ENCODE results near the gene TREML4. TPM values are rescaled to one million over a fixed set of nuclear protein-coding genes. Genes with fewer than 3 reads are reported as not detected.

The TREML4 gene
- total RNA-seq (not detected), total RNA-seq (0 to 0.12 (median 0) reads per million in 29 experiments)
- total RNA-seq (2013): 0.04 TPM

- Mint-ChIP-seq H3K4me1 (peaks cover 0 to 6% (median 0%) of the 10 kb centered on the region in 3 donors), H3K27ac (no peak within 1 kb of the TSS), H3K4me3 (no peak within 1 kb of the TSS), H3K36me3 (no peaks in the 10 kb centered on the region), H3K27me3 (peaks cover 11 to 18% of the 10 kb centered on the region in 2 donors), H3K9me3 (no peaks in the 10 kb centered on the region)
- DNase-seq: no peak
- WGBS (ENCODE audit: insufficient coverage): no CpG with 5 or more reads among the region's 5 CpGs
- no peak within 1 kb of the TSS for H3K4me3 ChIP-seq (ENCODE audit: control insufficient read depth in 1 of 2, extremely low read depth in 1 of 2, low read length in 1 of 2)
- H3K27me3 ChIP-seq (replicated peaks in 1 of 2; ENCODE audit: control insufficient read depth in 2 of 2, extremely low read depth in 1 of 2, insufficient read depth in 2 of 2, low read length in 1 of 2): peaks cover 0 to 23% of the 10 kb centered on the region in 2 experiments
- ChIA-PET CTCF (no interaction called here), POLR2A (no interaction called here)
- no peaks in the 10 kb centered on the region for H3K9me3 ChIP-seq
- ATAC-seq (replicated peaks in 1 of 4): no peak
- no peak within 1 kb of the TSS for H3K27ac ChIP-seq (ENCODE audit: low read length)
- no peaks in the 10 kb centered on the region for H3K4me1 ChIP-seq (ENCODE audit: control insufficient read depth in 1 of 2, extremely low read depth in 1 of 2, insufficient read depth in 2 of 2, low read length in 2 of 2)
- H3K36me3 ChIP-seq (ENCODE audit: control insufficient read depth in 2 of 2, extremely low read depth in 1 of 2, insufficient read depth in 1 of 2, low read length in 1 of 2): no peaks in the 10 kb centered on the region
Measured at GRCh38 chr6:41228096-41228495, at the start of gene TREML4. Gene TREML4, plus strand, starts transcription at chr6:41228349. Its CDS starts 79 bp downstream, at chr6:41228428.

- ATAC-seq (replicated peaks in 1 of 4) (no peak), DNase-seq (no peak)
- H3K9me3 Mint-ChIP-seq: no peaks in the 10 kb centered on the region
- H3K27me3 Mint-ChIP-seq: peaks cover 3 to 9% of the 10 kb centered on the region in 2 donors
- H3K4me3 Mint-ChIP-seq: no peak overlapping the region
- Histone ChIP-seq H3K4me1 (ENCODE audit: control insufficient read depth in 1 of 2, extremely low read depth in 1 of 2, insufficient read depth in 2 of 2, low read length in 2 of 2) (peaks cover 2 to 9% of the 10 kb centered on the region in 2 experiments), H3K27ac (ENCODE audit: low read length) (no peak overlapping the region), H3K4me3 (ENCODE audit: control insufficient read depth in 1 of 2, extremely low read depth in 1 of 2, low read length in 1 of 2) (no peak overlapping the region), H3K36me3 (ENCODE audit: control insufficient read depth in 2 of 2, extremely low read depth in 1 of 2, insufficient read depth in 1 of 2, low read length in 1 of 2) (no peaks in the 10 kb centered on the region), H3K9me3 (no peaks in the 10 kb centered on the region), H3K27me3 (replicated peaks in 1 of 2; ENCODE audit: control insufficient read depth in 2 of 2, extremely low read depth in 1 of 2, insufficient read depth in 2 of 2, low read length in 1 of 2) (peaks cover 0 to 6% of the 10 kb centered on the region in 2 experiments)
- ChIA-PET CTCF (interaction anchor here in 1 of 2 donors (0.6 kb wide), 1 partner anchor 19 kb away, joined by 3 read pairs; no protein-coding TSS in a partner anchor), POLR2A (no interaction called here)
- H3K4me1 Mint-ChIP-seq: peaks cover 10 to 18% (median 15%) of the 10 kb centered on the region in 3 donors
- WGBS (ENCODE audit: insufficient coverage): no CpG with 5 or more reads among the region's 4 CpGs
- H3K27ac Mint-ChIP-seq: no peak overlapping the region
- H3K36me3 Mint-ChIP-seq: no peaks in the 10 kb centered on the region
Measured at GRCh38 chr6:41179163-41179562, 49.0 kb upstream of the TREML4 start.

- CTCF ChIA-PET: interaction anchor here in 1 of 2 donors (0.9 to 2.4 kb wide), 6 partner anchors 8 to 154 kb away, joined by 3 to 10 read pairs (median 4); no protein-coding TSS in a partner anchor
- Mint-ChIP-seq H3K27ac (no peak overlapping the region), H3K9me3 (no peaks in the 10 kb centered on the region), H3K36me3 (no peaks in the 10 kb centered on the region), H3K4me3 (no peak overlapping the region), H3K4me1 (peaks cover 15 to 33% (median 26%) of the 10 kb centered on the region in 3 donors), H3K27me3 (peaks cover 3 to 9% of the 10 kb centered on the region in 2 donors)
- Histone ChIP-seq H3K4me3 (ENCODE audit: control insufficient read depth in 1 of 2, extremely low read depth in 1 of 2, low read length in 1 of 2) (no peak overlapping the region), H3K27me3 (replicated peaks in 1 of 2; ENCODE audit: control insufficient read depth in 2 of 2, extremely low read depth in 1 of 2, insufficient read depth in 2 of 2, low read length in 1 of 2) (peaks cover 0 to 6% of the 10 kb centered on the region in 2 experiments), H3K27ac (ENCODE audit: low read length) (no peak overlapping the region), H3K9me3 (no peaks in the 10 kb centered on the region), H3K4me1 (ENCODE audit: control insufficient read depth in 1 of 2, extremely low read depth in 1 of 2, insufficient read depth in 2 of 2, low read length in 2 of 2) (peaks cover 8 to 19% of the 10 kb centered on the region in 2 experiments), H3K36me3 (ENCODE audit: control insufficient read depth in 2 of 2, extremely low read depth in 1 of 2, insufficient read depth in 1 of 2, low read length in 1 of 2) (no peaks in the 10 kb centered on the region)
- no peak for ATAC-seq (replicated peaks in 1 of 4)
- no CpG with 5 or more reads among the region's 1 CpG for WGBS (ENCODE audit: insufficient coverage)
- POLR2A ChIA-PET: no interaction called here
- no peak for DNase-seq
Measured at GRCh38 chr6:41181566-41181965, 46.6 kb upstream of the TREML4 start.

GRCh38 chr6:41182069-41183034 lies 45.8 kb upstream of the TREML4 start:
- DNase-seq: peak in 31 of 35 experiments; percentile 22 to 74 (median 43)
- no peak overlapping the region for H3K4me3 ChIP-seq (ENCODE audit: control insufficient read depth in 1 of 2, extremely low read depth in 1 of 2, low read length in 1 of 2)
- H3K36me3 ChIP-seq (ENCODE audit: control insufficient read depth in 2 of 2, extremely low read depth in 1 of 2, insufficient read depth in 1 of 2, low read length in 1 of 2): no peaks in the 10 kb centered on the region
- peaks cover 0 to 6% of the 10 kb centered on the region in 2 experiments for H3K27me3 ChIP-seq (replicated peaks in 1 of 2; ENCODE audit: control insufficient read depth in 2 of 2, extremely low read depth in 1 of 2, insufficient read depth in 2 of 2, low read length in 1 of 2)
- H3K4me1 ChIP-seq (ENCODE audit: control insufficient read depth in 1 of 2, extremely low read depth in 1 of 2, insufficient read depth in 2 of 2, low read length in 2 of 2): peaks cover 9 to 19% of the 10 kb centered on the region in 2 experiments
- peak overlapping the region; percentile 22 for H3K27ac ChIP-seq (ENCODE audit: low read length)
- peaks cover 17 to 41% (median 34%) of the 10 kb centered on the region in 3 donors for H3K4me1 Mint-ChIP-seq
- H3K36me3 Mint-ChIP-seq: no peaks in the 10 kb centered on the region
- 58% methylated on average over 2 of the region's 4 CpGs for WGBS (ENCODE audit: insufficient coverage)
- no peaks in the 10 kb centered on the region for H3K9me3 Mint-ChIP-seq
- POLR2A ChIA-PET: no interaction called here
- H3K27me3 Mint-ChIP-seq: peaks cover 0 to 4% of the 10 kb centered on the region in 2 donors
- H3K27ac Mint-ChIP-seq: no peak overlapping the region
- no peak overlapping the region for H3K4me3 Mint-ChIP-seq
- no peaks in the 10 kb centered on the region for H3K9me3 ChIP-seq
- ATAC-seq (replicated peaks in 1 of 4): peak; percentile 87 to 99 (median 96)
- CTCF ChIA-PET: interaction anchor here (0.5 to 2.4 kb wide), 18 partner anchors 9 to 155 kb away, joined by 3 to 10 read pairs (median 3); no protein-coding TSS in a partner anchor

- peaks cover 9 to 32% of the 10 kb centered on the region in 2 experiments for H3K4me1 ChIP-seq (ENCODE audit: control insufficient read depth in 1 of 2, extremely low read depth in 1 of 2, insufficient read depth in 2 of 2, low read length in 2 of 2)
- no peak overlapping the region for H3K4me3 ChIP-seq (ENCODE audit: control insufficient read depth in 1 of 2, extremely low read depth in 1 of 2, low read length in 1 of 2)
- Mint-ChIP-seq H3K27ac (no peak overlapping the region), H3K9me3 (peaks cover 0 to 4% (median 0%) of the 10 kb centered on the region in 3 donors), H3K27me3 (no peaks in the 10 kb centered on the region), H3K4me1 (peaks cover 22 to 56% (median 52%) of the 10 kb centered on the region in 3 donors), H3K4me3 (no peak overlapping the region), H3K36me3 (no peaks in the 10 kb centered on the region)
- H3K36me3 ChIP-seq (ENCODE audit: control insufficient read depth in 2 of 2, extremely low read depth in 1 of 2, insufficient read depth in 1 of 2, low read length in 1 of 2): no peaks in the 10 kb centered on the region
- ATAC-seq (replicated peaks in 1 of 4): no peak
- H3K9me3 ChIP-seq: no peaks in the 10 kb centered on the region
- ChIA-PET POLR2A (no interaction called here), CTCF (no interaction called here)
- DNase-seq: no peak
- H3K27me3 ChIP-seq (replicated peaks in 1 of 2; ENCODE audit: control insufficient read depth in 2 of 2, extremely low read depth in 1 of 2, insufficient read depth in 2 of 2, low read length in 1 of 2): no peaks in the 10 kb centered on the region
- 89% methylated on average over 5 of the region's 7 CpGs for WGBS (ENCODE audit: insufficient coverage)
- no peak overlapping the region for H3K27ac ChIP-seq (ENCODE audit: low read length)
Measured at GRCh38 chr6:41184761-41185160, 43.4 kb upstream of the TREML4 start.

GRCh38 chr6:41186031-41186562 lies 42.1 kb upstream of the TREML4 start:
- ChIA-PET CTCF (no interaction called here), POLR2A (no interaction called here)
- no peak overlapping the region for H3K4me3 ChIP-seq (ENCODE audit: control insufficient read depth in 1 of 2, extremely low read depth in 1 of 2, low read length in 1 of 2)

More at GRCh38 chr6:41186031-41186562, 42.1 kb upstream of the TREML4 start:
- no peaks in the 10 kb centered on the region for H3K27me3 Mint-ChIP-seq
- H3K36me3 Mint-ChIP-seq: no peaks in the 10 kb centered on the region
- peaks cover 22 to 55% (median 53%) of the 10 kb centered on the region in 3 donors for H3K4me1 Mint-ChIP-seq
- H3K4me3 Mint-ChIP-seq: no peak overlapping the region
- H3K27me3 ChIP-seq (replicated peaks in 1 of 2; ENCODE audit: control insufficient read depth in 2 of 2, extremely low read depth in 1 of 2, insufficient read depth in 2 of 2, low read length in 1 of 2): peaks cover 0 to under 1% of the 10 kb centered on the region in 2 experiments
- H3K36me3 ChIP-seq (ENCODE audit: control insufficient read depth in 2 of 2, extremely low read depth in 1 of 2, insufficient read depth in 1 of 2, low read length in 1 of 2): no peaks in the 10 kb centered on the region
- H3K27ac Mint-ChIP-seq: peak overlapping the region; percentile 44 to 62
- no peak for ATAC-seq (replicated peaks in 1 of 4)
- no peaks in the 10 kb centered on the region for H3K9me3 ChIP-seq
- DNase-seq: no peak
- 100% methylated on average over 5 of the region's 10 CpGs for WGBS (ENCODE audit: insufficient coverage)
- peaks cover 0 to 4% (median 0%) of the 10 kb centered on the region in 3 donors for H3K9me3 Mint-ChIP-seq
- H3K4me1 ChIP-seq (ENCODE audit: control insufficient read depth in 1 of 2, extremely low read depth in 1 of 2, insufficient read depth in 2 of 2, low read length in 2 of 2): peaks cover 9 to 33% of the 10 kb centered on the region in 2 experiments
- H3K27ac ChIP-seq (ENCODE audit: low read length): no peak overlapping the region

All from T-cell (primary cell).